Ectodermal cell (in vitro differentiated cells): ENCODE results near the gene IL20RB.

ENCODE experiments used
- H3K27ac ChIP-seq: 2 replicates; pipeline ENCODE4 v1.7.0; 2013; ENCODE audit warnings: mild to moderate bottlenecking, low read depth, low read length; ENCODE audit not compliant: insufficient read depth, poor library complexity, severe bottlenecking
- H3K27me3 ChIP-seq: 2 replicates; pipeline ENCODE4 v1.7.0; 2013; ENCODE audit warnings: mild to moderate bottlenecking, low read length; ENCODE audit not compliant: insufficient read depth, control insufficient read depth, poor library complexity, severe bottlenecking
- H3K36me3 ChIP-seq: one replicate; pipeline ENCODE4 v1.7.0; 2013; ENCODE audit warnings: low read length; ENCODE audit not compliant: control insufficient read depth, insufficient read depth
- H3K4me1 ChIP-seq: one replicate; pipeline ENCODE4 v1.7.0; 2013; ENCODE audit warnings: low read length; ENCODE audit not compliant: control insufficient read depth, insufficient read depth
- H3K4me3 ChIP-seq: 2 replicates; pipeline ENCODE4 v1.7.0; 2013; ENCODE audit warnings: low read depth, low read length, control low read depth; ENCODE audit not compliant: insufficient read depth
- H3K9me3 ChIP-seq: 2 replicates; pipeline ENCODE4 v1.7.0; 2013; ENCODE audit warnings: mild to moderate bottlenecking, low read length, moderate library complexity; ENCODE audit not compliant: control insufficient read depth
- WGBS, 2 experiments: methylation state at CpG; one replicate each; pipeline ENCODE4 v1.1.7; 2013; ENCODE audit warnings: missing lambda C conversion rate in 2 of 2; 5-methylcytosine and 5-hydroxymethylcytosine counted together

IL20RB gene

DNA sequence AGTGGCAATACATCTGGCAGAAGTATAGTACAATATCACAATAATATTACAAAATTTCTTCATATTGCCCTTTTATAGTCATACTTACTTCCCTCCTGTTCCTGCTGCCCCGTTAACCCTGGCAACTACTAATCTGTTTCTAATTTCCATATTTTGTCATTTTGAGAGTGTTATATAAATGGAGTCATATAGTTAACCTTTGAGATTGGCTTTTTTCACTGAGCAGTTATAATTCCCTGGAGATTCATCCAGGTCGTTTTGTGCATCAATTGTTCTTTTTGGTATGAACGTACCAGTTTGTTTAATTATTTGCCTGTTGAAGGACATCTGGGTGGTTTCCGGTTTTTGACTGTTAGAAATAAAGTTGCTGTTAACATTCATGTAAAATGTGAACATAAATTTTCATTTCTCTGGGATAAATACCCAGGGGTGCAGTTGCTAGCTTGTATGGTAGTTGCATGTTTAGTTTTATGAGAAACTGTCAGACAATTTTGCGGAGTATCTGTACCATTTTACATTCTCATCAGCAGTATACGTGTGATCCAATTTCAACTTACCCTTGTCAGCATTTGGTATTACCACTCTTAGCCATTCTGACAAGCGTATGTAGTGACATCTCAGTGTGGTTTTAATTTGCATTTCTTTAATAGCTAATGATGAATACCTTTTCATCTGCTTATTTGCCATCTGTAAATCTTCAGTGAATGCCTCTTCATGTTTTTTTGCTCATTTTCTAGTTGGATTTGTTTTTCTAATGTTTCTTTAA, 32.2 kb upstream of the IL20RB start:
- Histone ChIP-seq H3K27me3 (no peaks in the 10 kb centered on the region), H3K4me1 (no peaks in the 10 kb centered on the region), H3K9me3 (no peaks in the 10 kb centered on the region), H3K4me3 (no peak overlapping the region), H3K36me3 (no peaks in the 10 kb centered on the region), H3K27ac (no peak overlapping the region)
- 93 to 94% methylated on average over 6 of the region's 7 CpGs for WGBS, 2 experiments

- H3K4me1 ChIP-seq = no peaks in the 10 kb centered on the region
- no peaks in the 10 kb centered on the region for H3K36me3 ChIP-seq
- no peak overlapping the region for H3K4me3 ChIP-seq
- H3K9me3 ChIP-seq = no peaks in the 10 kb centered on the region
- no peak overlapping the region for H3K27ac ChIP-seq
- no peaks in the 10 kb centered on the region for H3K27me3 ChIP-seq
Measured at GRCh38 chr3:136928240-136928639, 29.5 kb upstream of the IL20RB start.

GRCh38 chr3:136929977-136930670, 27.7 kb upstream of the IL20RB start:
- no peaks in the 10 kb centered on the region for H3K9me3 ChIP-seq
- no peaks in the 10 kb centered on the region for H3K4me1 ChIP-seq
- no peak overlapping the region for H3K27ac ChIP-seq
- 87 to 89% methylated on average over 2 to 3 of the region's 4 CpGs for WGBS, 2 experiments
- no peak overlapping the region for H3K4me3 ChIP-seq
- H3K27me3 ChIP-seq = no peaks in the 10 kb centered on the region
- no peaks in the 10 kb centered on the region for H3K36me3 ChIP-seq

DNA sequence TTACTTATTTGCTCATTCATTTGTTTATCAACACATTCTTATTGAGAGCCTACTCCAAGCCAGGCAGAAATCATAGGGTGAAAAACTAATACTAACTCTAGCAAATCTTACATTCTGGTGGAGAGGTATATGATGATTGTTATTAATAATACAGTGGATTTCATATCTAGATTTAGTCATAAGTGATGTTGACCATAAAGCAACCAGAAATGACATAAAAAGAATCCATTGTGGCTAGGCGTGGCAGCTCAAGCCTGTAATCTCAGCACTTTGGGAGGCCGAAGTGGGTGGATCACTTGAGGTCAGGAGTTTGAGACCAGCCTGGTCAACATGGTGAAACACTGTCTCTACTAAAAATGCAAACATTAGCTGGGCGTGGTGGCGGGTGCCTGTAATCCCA, 26.2 kb upstream of the IL20RB start:
- Histone ChIP-seq H3K27ac (no peak overlapping the region), H3K4me3 (no peak overlapping the region), H3K36me3 (peaks cover 5% of the 10 kb centered on the region), H3K9me3 (peaks cover 2% of the 10 kb centered on the region), H3K27me3 (no peaks in the 10 kb centered on the region), H3K4me1 (no peaks in the 10 kb centered on the region)
- 92 to 94% methylated on average over 4 of the region's 4 CpGs for WGBS, 2 experiments

DNA sequence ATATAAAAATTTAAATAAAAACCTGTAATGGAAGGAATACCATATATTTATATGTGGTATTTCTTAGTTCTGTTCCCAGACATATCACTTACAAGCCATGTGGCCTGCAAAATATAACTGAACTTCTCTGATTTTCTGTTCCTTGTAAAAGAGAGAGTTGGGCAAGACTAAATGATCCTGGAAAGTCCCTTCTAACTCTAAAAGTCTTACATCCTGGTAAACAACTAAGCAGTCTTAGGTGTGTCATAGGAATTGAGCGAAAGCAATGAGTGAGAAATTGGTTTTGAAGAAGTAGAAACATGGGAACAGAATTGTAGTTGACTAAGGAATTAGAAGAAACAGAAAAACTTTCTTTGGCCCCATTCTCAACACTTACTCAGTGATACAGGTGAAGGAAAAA, 25.3 kb upstream of the IL20RB start:
- H3K27me3 ChIP-seq = no peaks in the 10 kb centered on the region
- peaks cover 5% of the 10 kb centered on the region for H3K36me3 ChIP-seq
- WGBS, 2 experiments = 100% methylated on average over 1 of the region's 1 CpG
- peaks cover 2% of the 10 kb centered on the region for H3K9me3 ChIP-seq
- H3K4me3 ChIP-seq = no peak overlapping the region
- H3K27ac ChIP-seq = no peak overlapping the region
- no peaks in the 10 kb centered on the region for H3K4me1 ChIP-seq

DNA sequence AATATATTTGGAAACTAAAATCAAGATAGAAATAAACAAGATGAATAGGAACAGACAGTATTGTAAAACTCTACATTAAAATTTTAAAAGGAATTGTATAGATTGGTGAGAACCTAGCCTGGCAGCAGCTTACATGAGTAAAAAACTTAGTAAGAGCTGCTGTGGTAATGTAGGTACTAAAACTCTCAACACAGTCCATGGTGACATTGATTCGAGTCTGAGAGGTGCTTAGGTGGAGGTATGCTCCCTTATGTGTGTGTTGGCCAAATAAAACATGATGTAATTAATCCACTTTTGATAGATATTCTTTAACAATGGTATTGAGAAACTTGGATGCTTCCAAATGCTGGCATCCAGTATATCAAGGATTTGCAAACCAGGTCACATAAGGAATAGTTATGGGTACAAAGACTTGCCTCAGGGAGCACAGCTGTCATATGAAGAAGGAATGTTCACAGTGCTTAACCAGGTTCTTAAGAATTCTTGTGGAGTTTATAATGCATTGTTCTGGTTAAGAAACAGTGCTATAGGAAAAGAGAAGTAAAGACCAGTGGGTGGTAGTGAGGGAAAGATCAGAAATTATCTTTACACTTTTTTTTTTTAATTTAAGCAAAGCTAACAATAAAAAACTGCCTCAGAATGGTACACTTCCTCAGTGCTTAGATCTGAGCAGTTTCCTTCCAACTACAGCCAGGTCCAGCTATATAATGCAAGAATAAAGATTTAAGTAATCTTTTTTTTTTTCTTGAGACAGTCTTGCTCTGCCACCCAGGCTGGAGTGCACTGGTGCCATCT, 24.6 kb upstream of the IL20RB start:
- no peak overlapping the region for H3K4me3 ChIP-seq
- H3K27ac ChIP-seq = no peak overlapping the region
- no peaks in the 10 kb centered on the region for H3K4me1 ChIP-seq
- peaks cover 5% of the 10 kb centered on the region for H3K36me3 ChIP-seq
- peaks cover 2% of the 10 kb centered on the region for H3K9me3 ChIP-seq
- 100% methylated on average over 1 of the region's 1 CpG; no CpG with 5 or more reads in 1 of the 2 experiments for WGBS, 2 experiments
- H3K27me3 ChIP-seq = no peaks in the 10 kb centered on the region

GRCh38 chr3:136937175-136937574, 20.6 kb upstream of the IL20RB start:
- Histone ChIP-seq H3K36me3 (peaks cover 5% of the 10 kb centered on the region), H3K27me3 (no peaks in the 10 kb centered on the region), H3K9me3 (peaks cover 2% of the 10 kb centered on the region), H3K4me1 (no peaks in the 10 kb centered on the region), H3K27ac (no peak overlapping the region), H3K4me3 (no peak overlapping the region)
- 100% methylated on average over 1 of the region's 1 CpG for WGBS, 2 experiments

- Histone ChIP-seq H3K27me3 (no peaks in the 10 kb centered on the region), H3K9me3 (peaks cover 2% of the 10 kb centered on the region), H3K36me3 (peaks cover 5% of the 10 kb centered on the region), H3K4me3 (no peak overlapping the region), H3K4me1 (no peaks in the 10 kb centered on the region), H3K27ac (no peak overlapping the region)
- WGBS, 2 experiments = 88 to 100% methylated on average over 2 of the region's 2 CpGs
Measured at GRCh38 chr3:136937851-136938250, 19.9 kb upstream of the IL20RB start.

- no peak overlapping the region for H3K27ac ChIP-seq
- no peaks in the 10 kb centered on the region for H3K27me3 ChIP-seq
Measured at GRCh38 chr3:136938334-136938733, 19.4 kb upstream of the IL20RB start.

GRCh38 chr3:136939489-136939888, 18.3 kb upstream of the IL20RB start:
- H3K27me3 ChIP-seq = no peaks in the 10 kb centered on the region

More at GRCh38 chr3:136938334-136938733, 19.4 kb upstream of the IL20RB start:
- Histone ChIP-seq H3K4me1 (no peaks in the 10 kb centered on the region), H3K9me3 (peaks cover 2% of the 10 kb centered on the region), H3K4me3 (no peak overlapping the region), H3K36me3 (peaks cover 5% of the 10 kb centered on the region)

More at GRCh38 chr3:136939489-136939888, 18.3 kb upstream of the IL20RB start:
- 100% methylated on average over 1 of the region's 1 CpG for WGBS, 2 experiments
- Histone ChIP-seq H3K4me3 (no peak overlapping the region), H3K36me3 (peaks cover 5% of the 10 kb centered on the region), H3K9me3 (peaks cover 2% of the 10 kb centered on the region), H3K27ac (no peak overlapping the region), H3K4me1 (no peaks in the 10 kb centered on the region)
